HG03135 (cell line): ENCODE results near the gene CAMKMT.

Experiments
- ATAC-seq: cut with Tn5 transposase; IDR thresholded peaks from one replicate; pipeline ENCODE4 v1.9.1; 2021; ENCODE audit warnings: mild to moderate bottlenecking, moderate library complexity; ENCODE audit not compliant: unreplicated experiment

The CAMKMT gene

GRCh38 chr2:44789446-44789845 is 427.7 kb downstream of the CAMKMT start:
- no peak for ATAC-seq

GRCh38 chr2:44789971-44790721 is 428.4 kb downstream of the CAMKMT start:
- ATAC-seq = no peak

GRCh38 chr2:44793322-44793870 is 431.6 kb downstream of the CAMKMT start:
- no peak for ATAC-seq

- no peak for ATAC-seq
Observed at GRCh38 chr2:44796771-44797170, 435.0 kb downstream of the CAMKMT start.

- ATAC-seq = no peak
Observed at GRCh38 chr2:44798139-44798659, 436.5 kb downstream of the CAMKMT start.

GRCh38 chr2:44799105-44799504 is 437.4 kb downstream of the CAMKMT start:
- ATAC-seq = no peak

GRCh38 chr2:44799754-44800153 is 438.0 kb downstream of the CAMKMT start:
- ATAC-seq = no peak

GRCh38 chr2:44801289-44801840 is 439.6 kb downstream of the CAMKMT start:
- no peak for ATAC-seq

- ATAC-seq = no peak
Observed at GRCh38 chr2:44801841-44802776, 440.4 kb downstream of the CAMKMT start.

- no peak for ATAC-seq
Observed at GRCh38 chr2:44802777-44803424, 441.2 kb downstream of the CAMKMT start.

- ATAC-seq = no peak
Observed at GRCh38 chr2:44804406-44805265, 442.9 kb downstream of the CAMKMT start.

GRCh38 chr2:44805401-44806235 is 443.9 kb downstream of the CAMKMT start:
- ATAC-seq = no peak

- no peak for ATAC-seq
Observed at GRCh38 chr2:44807201-44808025, 445.7 kb downstream of the CAMKMT start.

GRCh38 chr2:44810892-44811530 is 449.3 kb downstream of the CAMKMT start:
- ATAC-seq = no peak

GRCh38 chr2:44813165-44813564 is 451.4 kb downstream of the CAMKMT start:
- ATAC-seq = no peak

GRCh38 chr2:44813658-44814057 is 451.9 kb downstream of the CAMKMT start:
- no peak for ATAC-seq

GRCh38 chr2:44817256-44817655 is 455.5 kb downstream of the CAMKMT start:
- no peak for ATAC-seq
